Measurements from ENCODE around the gene OPN5.
A peak's percentile ranks its signal among the peaks of the same experiment; 100 is the strongest.

Gene OPN5

DNA sequence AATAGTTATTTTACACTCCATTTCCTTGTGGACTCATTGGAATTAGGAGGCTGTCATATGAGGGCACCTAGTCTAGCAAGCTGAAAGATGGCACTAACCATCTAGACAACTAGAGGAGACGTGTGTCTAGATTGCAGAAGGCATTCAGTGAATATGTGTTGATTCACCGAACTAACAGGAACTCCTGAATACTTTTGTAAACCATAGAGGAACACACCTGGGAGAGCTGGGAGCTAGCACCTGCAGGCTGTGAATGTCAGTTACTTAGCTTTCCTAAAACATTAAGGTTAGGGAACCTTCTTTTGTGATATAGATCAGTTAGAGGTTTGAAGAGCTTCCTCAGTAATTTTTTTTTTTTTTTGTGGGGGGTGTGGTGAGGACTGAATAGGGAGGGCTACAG is 7.7 kb downstream of the OPN5 start:
- no peak for DNase-seq

DNA sequence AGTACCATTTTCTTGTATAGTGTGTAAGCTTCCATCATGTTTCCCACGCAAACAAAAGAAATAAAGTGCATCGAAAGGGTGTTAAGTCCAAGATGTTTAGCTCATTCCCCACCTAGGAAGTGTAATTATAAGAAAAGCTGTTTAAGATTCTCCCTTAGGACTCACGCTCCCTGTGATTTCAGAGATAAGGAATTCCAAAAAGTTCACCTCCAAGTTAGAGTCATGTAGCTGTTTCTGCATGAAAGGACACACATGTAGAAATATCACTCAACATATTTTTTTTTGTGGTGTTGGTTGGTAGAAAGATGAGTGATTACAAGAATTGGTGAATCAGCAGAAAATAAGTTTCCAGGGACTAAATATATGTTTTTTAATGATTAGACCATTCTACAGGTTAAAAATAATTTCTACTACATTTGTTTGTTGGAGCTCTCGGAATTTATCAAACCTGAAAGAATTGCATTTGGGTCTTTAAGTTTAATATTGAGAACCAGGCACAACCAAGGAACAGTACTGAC is 10.4 kb downstream of the OPN5 start:
- no peak for DNase-seq

DNA sequence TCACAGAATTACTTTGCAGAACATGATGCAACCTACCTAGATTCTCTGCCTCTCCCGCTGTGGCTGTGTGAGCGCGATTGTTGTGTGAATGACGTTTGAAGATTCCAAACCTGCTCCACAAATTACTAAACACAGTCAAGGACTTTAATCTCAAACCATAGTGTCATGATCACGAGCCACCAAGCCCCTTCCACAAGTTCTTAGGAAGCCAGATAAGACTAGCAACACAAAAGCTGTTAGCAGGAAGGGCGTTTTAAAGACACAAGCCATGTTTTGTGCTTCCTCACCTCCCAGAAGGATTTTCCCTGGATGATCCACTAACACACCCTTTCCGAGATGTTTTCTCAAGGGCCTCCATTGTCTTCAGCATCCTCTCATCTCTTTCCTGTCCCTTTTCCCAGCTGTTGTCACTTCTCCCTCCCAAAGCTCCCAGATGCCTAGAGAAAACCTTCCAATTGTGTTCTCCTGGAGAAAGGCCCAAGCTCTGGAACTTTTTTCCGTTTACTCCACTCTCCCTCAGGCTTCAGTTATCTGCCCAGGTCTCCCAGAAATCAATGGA is 12.8 kb downstream of the OPN5 start:
- no peak for DNase-seq

DNA sequence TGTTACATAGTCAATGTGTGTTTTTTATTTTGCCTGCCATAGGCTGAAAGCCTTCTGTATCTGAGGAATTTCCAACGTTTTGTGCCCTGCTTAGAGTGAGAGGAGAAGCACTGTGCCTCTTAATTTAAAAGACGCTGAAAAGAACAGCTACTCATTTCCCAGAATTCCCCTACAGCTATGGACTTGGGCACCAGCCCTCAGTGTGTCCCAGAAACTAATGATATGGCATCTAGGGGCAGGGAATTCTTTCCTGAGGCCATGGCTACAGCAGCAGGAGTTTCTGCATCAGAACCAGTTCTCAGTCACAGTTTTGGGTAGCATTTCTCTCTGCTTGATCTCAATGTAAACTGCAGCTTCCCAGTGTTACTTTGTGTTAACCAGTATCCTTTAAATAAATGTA is 20.2 kb downstream of the OPN5 start:
- no peak for DNase-seq

DNA sequence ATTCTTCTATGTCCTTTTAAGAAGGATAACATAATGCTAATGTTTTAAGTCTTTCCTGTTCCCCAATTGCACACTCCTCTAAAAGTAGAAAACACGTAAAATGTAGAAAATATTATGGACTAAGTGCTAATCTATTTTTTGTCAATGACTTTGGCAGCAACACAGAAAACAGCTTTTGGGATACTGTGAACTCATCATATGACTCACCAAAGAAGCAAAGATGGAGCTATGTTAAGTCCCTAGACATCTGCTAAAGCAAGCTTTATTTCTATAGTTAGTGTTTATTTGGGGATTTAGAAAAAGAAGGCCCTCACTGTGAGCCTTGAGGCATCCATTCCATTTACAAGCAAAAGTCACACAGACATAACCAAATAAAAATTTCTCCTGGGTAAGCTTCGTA is 23.0 kb downstream of the OPN5 start:
- no peak for DNase-seq

DNA sequence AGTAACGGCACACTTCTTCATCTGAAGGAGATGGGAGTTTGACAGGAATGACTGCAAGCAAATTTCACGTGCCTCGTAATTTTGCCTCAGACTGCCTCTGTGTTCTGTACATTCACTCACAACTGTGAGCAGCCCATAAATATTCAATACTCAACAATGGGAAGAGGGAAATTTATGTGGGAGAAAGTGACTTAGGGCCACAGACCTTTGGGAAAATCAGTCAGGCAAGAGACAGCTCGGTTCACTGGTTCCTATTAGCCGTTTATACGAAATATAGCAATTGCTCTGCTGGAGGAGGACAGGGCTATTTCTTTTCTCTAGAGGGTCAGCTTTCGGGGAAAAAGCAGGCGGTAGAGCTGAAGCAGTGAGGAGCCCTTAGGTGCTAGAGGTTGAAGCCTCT is 28.0 kb downstream of the OPN5 start:
- no peak for DNase-seq

DNA sequence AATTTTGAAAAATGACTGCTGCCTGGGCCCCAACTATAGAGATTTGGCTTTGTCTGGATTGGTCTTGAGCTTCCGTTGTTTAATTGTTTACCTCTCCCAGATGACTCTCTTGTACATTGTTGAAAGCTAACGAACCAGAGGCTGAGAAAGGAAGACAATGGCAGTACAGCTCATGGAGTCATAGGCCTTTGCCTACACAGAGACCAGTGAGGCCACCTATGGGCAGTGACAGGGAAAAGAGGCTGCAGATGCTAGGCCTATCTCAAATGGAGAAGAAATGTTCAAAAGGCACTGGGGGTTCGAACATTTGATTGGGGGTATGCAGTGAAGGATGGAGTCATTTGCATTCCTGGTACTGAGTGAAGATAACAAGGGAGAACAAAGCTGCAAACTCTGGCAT is 29.1 kb downstream of the OPN5 start:
- DNase-seq = no peak

DNA sequence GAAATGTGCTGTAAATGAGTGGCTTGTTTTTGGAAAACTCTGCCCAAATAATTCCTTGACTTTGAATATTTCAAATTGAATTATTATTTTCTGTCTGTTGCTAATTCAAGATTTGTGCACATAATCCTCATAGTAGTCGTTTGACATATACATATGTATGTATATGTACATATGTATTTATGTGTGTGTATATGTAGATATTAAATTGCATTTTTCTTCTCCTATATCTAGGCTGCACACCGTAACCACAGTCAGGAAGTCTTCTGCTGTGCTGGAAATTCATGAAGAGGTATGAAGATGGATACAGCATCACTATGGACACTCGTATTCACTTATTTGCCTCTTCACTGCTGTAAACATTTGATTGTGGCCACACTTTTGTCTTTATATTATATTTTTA is 29.6 kb downstream of the OPN5 start:
- DNase-seq = no peak

DNA sequence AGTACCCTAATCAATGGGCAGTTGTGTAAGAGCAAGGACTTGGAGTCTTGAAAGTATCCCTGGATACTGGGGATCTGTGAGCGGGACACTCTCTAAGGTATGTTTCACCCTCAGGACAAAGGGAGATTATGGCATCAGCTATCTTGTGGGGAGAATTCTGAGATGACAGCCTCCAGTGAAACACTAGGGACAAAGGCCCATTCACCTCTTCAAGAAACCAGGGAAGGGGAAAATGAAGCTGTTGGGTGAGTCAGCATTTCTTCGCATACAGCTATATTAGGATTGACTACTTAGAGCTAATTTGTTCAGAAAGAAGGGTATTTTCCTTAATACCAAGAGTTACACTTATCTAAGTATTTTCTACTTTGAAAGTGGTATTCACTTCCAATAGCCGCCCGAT is 35.9 kb downstream of the OPN5 start:
- no peak for DNase-seq

DNA sequence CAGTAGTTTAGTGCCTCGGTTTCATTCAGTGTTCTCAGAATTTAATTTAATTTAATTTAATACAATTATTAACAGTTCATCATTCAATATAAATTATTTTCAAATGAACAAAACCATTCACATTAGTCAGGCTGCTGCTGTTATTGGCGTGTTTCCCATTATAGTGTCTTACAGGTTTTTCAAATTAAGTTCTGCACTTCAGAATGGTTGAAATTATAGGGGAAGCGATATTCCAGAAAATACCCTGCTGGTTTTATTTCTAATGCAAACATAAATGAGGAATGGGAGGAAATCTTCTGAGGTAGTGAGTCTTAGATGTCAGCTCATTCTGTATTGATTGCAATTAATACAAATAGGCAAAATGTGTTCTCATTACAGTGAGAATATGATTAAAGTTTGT is 37.6 kb downstream of the OPN5 start:
- DNase-seq = no peak

DNA sequence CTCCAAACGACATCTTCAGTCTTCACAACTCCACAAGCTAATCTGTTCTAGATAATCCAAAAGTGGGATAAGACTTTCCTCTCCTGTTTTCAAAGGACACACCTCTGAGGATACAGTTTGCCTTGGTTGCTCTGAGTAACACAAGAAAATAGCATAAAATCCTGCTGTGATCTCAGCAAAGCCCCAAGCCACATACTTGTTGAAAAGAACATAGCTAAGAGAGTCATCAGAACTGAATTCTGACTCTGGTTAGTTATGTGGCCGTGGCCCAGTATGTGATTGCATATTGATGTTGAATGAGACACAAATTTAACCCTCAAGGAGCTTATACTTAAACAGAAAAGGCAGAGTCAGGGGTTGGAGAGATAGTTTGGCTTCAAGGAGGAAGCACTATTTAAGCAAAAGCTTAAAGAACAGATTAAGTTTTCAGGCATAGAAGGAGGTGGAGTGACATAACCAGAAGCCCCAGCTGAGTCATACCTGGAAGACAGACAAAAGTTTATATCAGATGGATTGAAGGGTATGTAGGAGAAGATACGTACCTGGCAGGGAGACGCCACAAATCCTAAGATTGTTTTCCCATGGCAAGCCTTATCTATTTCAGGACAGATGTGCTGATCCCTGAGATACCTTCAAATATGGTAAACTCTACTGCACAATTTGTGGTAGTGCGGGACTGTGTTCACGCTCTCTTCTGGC is 41.2 kb downstream of the OPN5 start:
- DNase-seq = no peak

DNA sequence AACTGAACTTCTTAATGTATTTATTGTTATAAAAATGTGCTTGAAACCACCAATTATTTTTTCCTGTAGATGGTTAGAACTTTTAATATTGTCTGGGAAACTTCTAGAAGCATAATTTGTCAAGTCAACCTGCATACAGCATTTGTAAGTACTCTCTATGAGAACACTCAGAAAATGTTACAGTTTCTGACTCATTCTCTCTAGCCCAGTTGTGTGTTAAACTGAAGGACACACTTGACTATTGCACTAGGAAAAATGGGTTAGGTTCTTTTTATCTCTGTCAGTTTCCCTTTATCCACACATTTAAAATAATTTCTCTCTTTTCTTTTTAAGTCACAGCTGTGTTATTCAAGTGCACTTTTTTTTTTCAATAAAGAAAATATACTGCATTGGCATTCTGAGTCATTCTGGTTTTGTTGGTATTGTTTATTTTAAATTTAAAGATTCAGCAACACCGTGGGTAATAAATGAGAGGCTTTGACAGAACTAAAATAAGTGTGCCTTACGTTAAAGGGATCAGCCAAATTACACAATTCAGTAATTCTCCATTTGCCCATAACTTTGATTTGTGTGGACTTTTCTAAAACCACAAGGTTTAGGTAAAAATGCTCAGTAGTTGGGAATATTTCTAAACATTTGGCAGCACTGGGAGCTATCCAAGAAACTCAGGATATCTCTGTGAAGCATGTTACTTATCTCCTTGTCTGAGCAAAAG is 50.7 kb downstream of the OPN5 start:
- DNase-seq = no peak

DNA sequence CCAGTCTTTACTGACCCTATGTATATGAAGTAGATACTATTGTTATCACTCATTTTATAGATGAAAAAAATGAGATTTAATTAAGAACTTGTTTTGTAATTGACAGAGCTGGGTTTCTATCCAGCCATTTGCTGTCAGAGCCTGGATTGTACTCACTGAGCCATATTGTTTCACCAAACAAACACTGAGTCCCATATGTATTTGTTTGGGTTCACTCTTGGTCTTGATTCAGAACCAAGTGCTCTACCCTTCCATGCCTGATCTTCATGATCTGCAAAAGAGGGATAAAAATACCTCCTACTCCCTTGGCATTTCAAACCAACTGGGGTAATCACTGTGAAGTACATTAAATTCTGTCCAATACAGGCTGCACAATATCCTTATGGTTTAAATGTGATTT is 52.4 kb downstream of the OPN5 start:
- no peak for DNase-seq

DNA sequence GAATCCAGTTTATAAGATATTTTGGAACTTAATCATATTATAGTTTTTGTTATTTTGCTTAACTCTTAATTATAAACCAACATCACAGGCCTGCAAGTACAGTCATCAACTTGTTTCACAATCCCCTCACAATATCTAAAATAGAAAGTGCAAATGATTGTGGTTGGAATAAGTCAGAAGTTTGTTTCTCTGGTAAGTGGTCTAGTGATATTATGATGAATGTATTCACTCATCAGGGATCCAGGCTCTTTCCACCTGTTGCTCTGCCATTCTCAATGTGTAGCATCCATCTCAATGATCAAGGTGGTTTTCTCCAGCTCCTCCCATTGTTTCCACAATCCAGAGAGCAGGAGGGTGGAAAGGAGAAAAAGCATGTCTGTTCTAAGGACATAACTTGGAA is 54.2 kb downstream of the OPN5 start:
- no peak for DNase-seq

DNA sequence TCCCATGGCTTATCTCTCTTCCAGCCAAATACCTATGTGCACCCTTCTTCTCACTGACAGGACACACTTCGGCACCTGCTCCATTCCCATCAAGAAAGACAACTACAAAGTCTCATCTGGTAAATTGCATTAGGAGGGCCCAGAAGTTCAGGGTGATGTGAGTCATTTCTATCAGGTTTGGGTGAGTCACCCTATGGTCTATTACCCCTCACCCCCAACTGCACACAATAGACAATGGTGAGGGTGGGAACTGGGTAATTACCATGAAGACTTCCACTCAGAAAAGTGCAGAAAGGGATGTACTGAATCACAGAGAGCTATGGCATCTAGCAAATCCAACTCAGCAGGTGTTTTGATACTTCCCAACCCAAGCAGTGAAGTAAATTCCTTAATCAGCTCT is 54.8 kb downstream of the OPN5 start:
- no peak for DNase-seq

DNA sequence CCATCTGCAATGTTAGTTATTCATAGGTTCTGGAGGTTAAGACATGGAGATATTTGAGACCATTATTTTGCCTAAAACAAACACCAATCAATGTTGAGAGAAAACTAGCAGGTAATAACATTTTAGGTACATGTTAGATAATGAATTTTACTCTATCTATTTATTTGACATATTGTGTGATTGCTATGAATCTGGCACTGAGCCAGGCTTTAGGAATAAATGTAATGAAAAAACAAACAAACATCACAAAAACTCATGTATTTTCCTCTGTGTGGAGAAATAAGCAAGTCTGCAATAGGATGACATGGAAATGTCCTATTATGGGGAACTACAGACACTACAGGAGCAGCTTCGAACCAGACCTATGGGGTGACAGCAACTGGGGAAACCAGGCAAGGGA is 57.8 kb downstream of the OPN5 start:
- no peak for DNase-seq

DNA sequence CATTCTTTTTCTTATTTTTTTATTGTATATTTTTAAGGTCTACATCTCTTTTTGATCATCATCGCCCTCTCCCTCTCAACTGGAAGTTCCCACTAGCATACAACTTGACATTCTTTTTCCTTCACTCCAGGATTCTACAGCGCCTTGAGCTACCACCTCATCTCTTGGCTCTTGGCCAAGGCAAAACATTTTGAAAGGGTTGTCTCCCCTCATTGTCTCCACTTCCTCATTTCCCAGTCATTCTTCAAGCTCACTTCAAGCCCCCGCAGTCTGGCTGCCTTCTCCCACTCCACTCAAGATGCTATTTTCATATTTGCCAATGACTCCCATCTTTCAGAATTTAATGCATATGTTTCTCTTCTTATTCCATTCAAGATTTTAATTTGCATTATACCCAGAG is 63.0 kb downstream of the OPN5 start:
- no peak for DNase-seq

DNA sequence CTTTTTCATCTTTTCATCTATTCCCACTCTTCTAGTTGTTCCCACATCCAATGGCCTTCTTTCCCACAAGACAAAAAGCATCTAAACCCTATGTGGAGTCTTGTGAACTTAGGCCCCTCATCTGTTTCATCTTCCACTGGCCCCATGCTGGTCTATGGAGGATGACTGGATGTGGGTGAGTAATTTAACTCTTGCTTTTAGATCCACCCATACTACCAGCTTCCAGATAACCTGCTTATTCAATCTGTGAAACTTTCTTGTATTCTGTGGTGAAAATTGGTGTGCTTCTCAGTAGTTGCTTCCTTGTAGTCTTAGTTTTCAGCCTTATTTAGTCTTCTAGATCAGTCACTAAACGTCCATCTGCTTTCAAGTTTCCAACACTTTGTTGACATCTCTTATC is 64.9 kb downstream of the OPN5 start:
- no peak for DNase-seq

DNA sequence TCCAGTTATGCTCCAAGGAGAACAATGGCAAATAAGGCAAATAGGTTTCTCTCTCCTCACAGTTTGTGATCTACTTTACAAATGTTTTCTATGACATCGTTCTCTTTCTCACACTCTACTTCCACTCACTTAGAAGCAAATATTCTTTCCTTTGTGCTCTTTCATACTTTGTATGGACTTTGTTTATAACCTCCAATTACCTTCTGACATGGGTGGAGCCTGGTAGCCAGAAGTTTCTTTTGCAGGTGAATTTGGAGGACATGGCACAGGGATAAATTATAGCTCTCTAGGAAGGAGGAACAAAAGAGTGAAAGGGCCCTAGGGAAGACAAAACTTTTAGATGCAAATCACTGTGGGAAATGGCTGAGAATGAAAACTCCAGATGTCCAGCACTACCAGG is 69.3 kb downstream of the OPN5 start:
- DNase-seq = no peak

DNA sequence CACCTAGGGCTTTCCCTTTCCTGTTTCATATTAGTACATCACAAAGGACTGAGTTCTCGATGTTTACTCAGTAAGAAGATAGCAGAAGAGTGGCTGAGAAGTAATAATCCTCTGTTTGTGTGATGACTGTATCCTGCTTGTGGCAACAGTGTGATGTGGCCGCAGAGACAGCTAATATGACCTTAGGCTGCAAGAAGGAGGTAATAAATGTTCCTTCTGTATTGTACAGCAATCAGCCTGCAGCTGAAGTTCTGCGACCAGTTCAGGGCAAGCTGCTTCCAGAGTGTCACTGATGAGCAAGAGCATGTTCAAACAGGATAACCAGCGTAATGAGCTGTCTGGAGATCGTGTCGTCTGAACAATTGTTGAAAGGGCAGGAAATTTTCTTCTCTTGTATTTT is 70.9 kb downstream of the OPN5 start:
- DNase-seq = no peak

DNA sequence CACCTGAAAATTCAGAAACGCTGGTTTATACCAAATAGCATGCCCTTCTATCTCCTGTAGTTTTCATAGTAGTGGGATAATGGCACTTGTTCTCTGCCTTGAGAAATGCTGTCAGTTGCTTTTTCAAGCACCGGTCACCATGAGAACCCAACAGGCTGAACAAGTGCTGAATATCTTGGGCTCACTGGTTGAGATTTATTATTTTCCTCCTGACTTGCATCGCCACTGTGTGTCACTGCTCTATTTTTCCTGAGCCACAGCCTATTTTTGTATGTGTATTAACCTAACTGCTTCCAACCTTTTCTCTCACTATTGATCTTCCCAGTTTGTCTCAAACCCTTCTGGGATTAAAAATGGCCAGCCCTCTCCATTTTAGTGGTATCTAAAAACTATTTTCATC is 71.9 kb downstream of the OPN5 start:
- DNase-seq = no peak

DNA sequence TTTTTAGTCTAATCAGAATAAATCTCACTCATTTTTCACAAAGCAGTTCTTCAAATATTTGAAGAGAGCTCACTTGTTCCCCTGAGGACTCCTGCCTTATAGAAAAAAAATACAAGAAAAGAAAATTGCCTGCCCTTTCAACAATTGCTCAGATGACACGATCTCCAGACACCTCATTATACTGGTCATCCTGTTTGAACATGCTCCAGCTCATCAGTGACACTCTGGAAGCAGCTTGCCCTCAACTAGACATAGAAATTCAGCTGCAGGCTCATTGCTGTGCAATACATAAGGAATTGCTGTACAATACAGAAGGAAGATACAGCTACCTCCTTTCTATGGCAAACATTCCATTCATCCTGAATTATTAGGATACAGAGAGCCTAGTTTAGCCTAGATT is 73.1 kb downstream of the OPN5 start:
- DNase-seq = no peak

DNA sequence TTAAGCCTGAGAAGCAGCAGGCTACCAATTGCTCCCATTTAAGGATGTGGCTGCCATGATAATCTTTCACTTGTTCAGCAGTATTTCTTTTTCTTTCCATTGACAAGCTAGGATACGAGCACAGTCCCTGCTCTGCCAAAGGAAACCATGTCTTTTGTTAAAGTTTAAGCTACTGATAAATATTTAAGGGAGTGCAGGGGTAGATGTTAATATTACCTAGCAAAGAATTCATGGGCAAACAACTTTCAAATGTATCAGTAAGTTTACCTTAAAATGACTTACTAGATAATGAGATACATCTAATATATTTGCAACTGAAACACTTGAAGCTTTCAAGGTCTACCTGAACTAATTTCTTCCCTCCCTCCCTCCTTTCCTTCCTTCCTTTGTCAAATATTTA is 77.3 kb downstream of the OPN5 start:
- DNase-seq = no peak

DNA sequence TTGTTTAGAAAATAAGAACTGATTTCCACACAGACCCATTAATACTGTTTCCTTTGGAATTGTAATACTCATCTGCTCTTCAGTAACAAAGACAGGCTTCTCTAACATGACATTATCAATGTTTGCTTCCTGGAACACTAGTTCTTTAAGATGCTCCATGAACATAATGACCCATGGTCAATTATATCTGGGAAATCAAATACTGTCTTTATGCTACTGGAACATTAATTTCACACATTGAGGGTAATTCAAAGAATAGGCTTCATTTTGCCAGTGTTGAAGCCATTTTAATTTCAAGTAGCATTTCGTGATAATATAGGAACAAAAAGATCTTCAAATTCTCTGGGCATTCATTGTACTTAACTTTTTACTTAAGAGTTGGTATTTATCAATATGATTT is 80.9 kb downstream of the OPN5 start:
- no peak for DNase-seq

DNA sequence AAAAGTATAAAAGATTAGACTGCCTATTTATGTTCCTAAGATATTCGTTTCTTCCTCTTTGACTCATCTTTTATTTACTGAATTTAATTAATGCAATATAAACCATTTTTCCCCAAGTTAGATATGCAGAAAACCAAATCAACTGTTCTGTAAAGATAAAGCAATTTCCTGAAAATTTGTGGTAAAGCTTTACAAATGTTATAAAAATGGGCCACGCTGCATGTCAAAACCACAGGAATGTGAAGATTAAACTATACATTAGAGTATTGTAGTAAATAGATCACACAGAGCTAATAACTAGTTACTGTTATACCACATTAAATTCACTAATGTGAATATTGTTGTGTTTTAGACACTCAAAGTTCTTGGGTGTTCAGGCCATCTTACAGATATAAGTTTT is 83.4 kb downstream of the OPN5 start:
- peak; percentile 0 for DNase-seq
